Osteoblast (primary cell): Measurements from ENCODE around the gene CLNK. TPM values are rescaled to one million over a fixed set of nuclear protein-coding genes. Genes with fewer than 3 reads are reported as not detected.

Source experiments
- DNase-seq: peaks from one replicate; pipeline ENCODE4 v3.0.0; 2011; ENCODE audit warnings: low spot score, mixed read lengths; ENCODE audit not compliant: insufficient read length; ENCODE audit errors: missing footprints
- H2AFZ ChIP-seq: 2 replicates; pipeline ENCODE4 v1.6.0; 2011; ENCODE audit warnings: mild to moderate bottlenecking, low read length
- H3K27ac ChIP-seq: 2 replicates; pipeline ENCODE4 v1.5.1; 2011; ENCODE audit warnings: mild to moderate bottlenecking, low read depth, low read length, moderate library complexity
- H3K27me3 ChIP-seq: 2 replicates; pipeline ENCODE4 v1.6.0; 2012; ENCODE audit warnings: mild to moderate bottlenecking, control low read depth, inconsistent platforms, low read length, moderate library complexity; ENCODE audit not compliant: insufficient read depth
- H3K36me3 ChIP-seq: 2 replicates; pipeline ENCODE4 v1.5.1; 2011; ENCODE audit warnings: mild to moderate bottlenecking, low read length, control low read depth, moderate library complexity; ENCODE audit not compliant: insufficient read depth
- H3K4me1 ChIP-seq: 2 replicates; pipeline ENCODE4 v1.5.1; 2011; ENCODE audit warnings: mild to moderate bottlenecking, low read length, control low read depth, moderate library complexity; ENCODE audit not compliant: insufficient read depth
- H3K4me2 ChIP-seq: 2 replicates; pipeline ENCODE4 v1.6.0; 2011; ENCODE audit warnings: mild to moderate bottlenecking, low read length; ENCODE audit not compliant: insufficient read depth
- H3K4me3 ChIP-seq: fragments of 200-600 bp; sonication (generic); 3 replicates; pipeline ENCODE4 v1.5.1; 2012; ENCODE audit warnings: mild to moderate bottlenecking, low read length, inconsistent platforms; ENCODE audit not compliant: insufficient read depth
- H3K79me2 ChIP-seq: 2 replicates; pipeline ENCODE4 v1.6.0; 2012; ENCODE audit warnings: mild to moderate bottlenecking, low read length, control low read depth, inconsistent platforms; ENCODE audit not compliant: insufficient read depth
- H3K9me3 ChIP-seq: 2 replicates; pipeline ENCODE4 v1.5.1; 2011; ENCODE audit warnings: low read depth, low read length, control low read depth
- H4K20me1 ChIP-seq: 2 replicates; pipeline ENCODE4 v1.6.0; 2012; ENCODE audit warnings: mild to moderate bottlenecking, low read length, control low read depth; ENCODE audit not compliant: insufficient read depth
- total RNA-seq: library from RNA; depleted of rRNA; stranded (reverse); fragments of >200 nt; gene quantifications from 2 replicates; pipeline ENCODE4 v1.2.3, GENCODE V29; 2012
- TF ChIP-seq, protein P1 (sequence below): IDR thresholded peaks from 2 replicates; pipeline ENCODE4 v1.5.1; 2011; ENCODE audit warnings: mild to moderate bottlenecking, low read depth, low read length, moderate library complexity; ENCODE audit errors: extremely low read depth

Gene CLNK
- total RNA-seq, 1 donor, result not detected

DNA sequence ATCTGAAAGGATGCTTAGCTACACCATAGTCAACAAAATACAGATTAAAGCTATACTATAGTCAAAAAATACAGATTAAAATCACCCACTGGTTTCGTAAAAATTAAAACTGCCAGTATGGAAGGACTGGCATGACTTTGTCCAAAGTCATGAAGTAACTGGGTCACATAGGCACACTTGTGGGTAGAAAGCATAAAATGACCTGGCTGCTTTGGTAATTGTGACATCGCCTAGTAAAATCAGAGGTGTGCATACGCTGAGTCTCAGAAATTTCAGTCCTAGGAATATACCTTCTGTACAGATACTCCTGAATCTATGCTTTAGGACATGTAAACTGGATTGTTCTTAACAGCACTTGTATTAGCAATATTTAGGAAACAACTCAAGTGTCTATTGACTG, 28.1 kb downstream of the CLNK start:
- Histone ChIP-seq H3K4me2 (no peak overlapping the region), H2AFZ (no peak overlapping the region), H3K9me3 (no peaks in the 10 kb centered on the region), H3K79me2 (no peaks in the 10 kb centered on the region), H3K27me3 (no peaks in the 10 kb centered on the region), H3K36me3 (no peaks in the 10 kb centered on the region), H3K4me3 (no peak overlapping the region), H3K27ac (no peak overlapping the region), H4K20me1 (no peaks in the 10 kb centered on the region), H3K4me1 (peaks cover 9% of the 10 kb centered on the region)
- no peak for DNase-seq
- TF ChIP-seq, protein P1, sequence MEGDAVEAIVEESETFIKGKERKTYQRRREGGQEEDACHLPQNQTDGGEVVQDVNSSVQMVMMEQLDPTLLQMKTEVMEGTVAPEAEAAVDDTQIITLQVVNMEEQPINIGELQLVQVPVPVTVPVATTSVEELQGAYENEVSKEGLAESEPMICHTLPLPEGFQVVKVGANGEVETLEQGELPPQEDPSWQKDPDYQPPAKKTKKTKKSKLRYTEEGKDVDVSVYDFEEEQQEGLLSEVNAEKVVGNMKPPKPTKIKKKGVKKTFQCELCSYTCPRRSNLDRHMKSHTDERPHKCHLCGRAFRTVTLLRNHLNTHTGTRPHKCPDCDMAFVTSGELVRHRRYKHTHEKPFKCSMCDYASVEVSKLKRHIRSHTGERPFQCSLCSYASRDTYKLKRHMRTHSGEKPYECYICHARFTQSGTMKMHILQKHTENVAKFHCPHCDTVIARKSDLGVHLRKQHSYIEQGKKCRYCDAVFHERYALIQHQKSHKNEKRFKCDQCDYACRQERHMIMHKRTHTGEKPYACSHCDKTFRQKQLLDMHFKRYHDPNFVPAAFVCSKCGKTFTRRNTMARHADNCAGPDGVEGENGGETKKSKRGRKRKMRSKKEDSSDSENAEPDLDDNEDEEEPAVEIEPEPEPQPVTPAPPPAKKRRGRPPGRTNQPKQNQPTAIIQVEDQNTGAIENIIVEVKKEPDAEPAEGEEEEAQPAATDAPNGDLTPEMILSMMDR, result no peak

- H3K36me3 ChIP-seq, result no peaks in the 10 kb centered on the region
- peaks cover 9% of the 10 kb centered on the region for H3K4me1 ChIP-seq
- no peak overlapping the region for H3K4me2 ChIP-seq
- H3K9me3 ChIP-seq, result no peaks in the 10 kb centered on the region
- no peaks in the 10 kb centered on the region for H3K79me2 ChIP-seq
- no peak for DNase-seq
- H2AFZ ChIP-seq, result no peak overlapping the region
- no peaks in the 10 kb centered on the region for H3K27me3 ChIP-seq
- H3K4me3 ChIP-seq, result no peak overlapping the region
- H3K27ac ChIP-seq, result no peak overlapping the region
- no peaks in the 10 kb centered on the region for H4K20me1 ChIP-seq
- TF ChIP-seq, protein P1, result no peak
These were observed 28.6 kb downstream of the CLNK start for GRCh38 chr4:10655968-10656367.

DNA sequence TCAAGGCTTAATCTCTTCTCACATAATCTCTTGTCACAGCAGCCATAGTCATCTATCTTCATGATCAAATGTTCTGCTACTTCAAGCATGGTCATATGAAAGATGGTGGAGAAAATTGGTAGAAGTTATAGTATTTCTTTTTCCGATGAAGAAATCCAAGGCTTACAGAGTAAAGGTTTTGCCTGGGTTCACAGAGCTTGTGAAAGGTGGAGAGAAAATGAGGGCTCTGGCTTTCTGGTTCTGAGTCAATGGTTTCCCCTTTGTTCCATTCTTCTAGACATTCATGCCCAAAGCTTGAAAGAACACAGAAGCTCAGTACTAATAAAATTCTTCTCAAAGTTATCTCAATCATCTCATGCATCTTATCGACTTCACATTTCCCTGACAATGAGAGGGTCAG, 36.1 kb downstream of the CLNK start:
- Histone ChIP-seq H3K27ac (no peak overlapping the region), H3K9me3 (no peaks in the 10 kb centered on the region), H3K4me3 (no peak overlapping the region), H4K20me1 (no peaks in the 10 kb centered on the region), H3K36me3 (no peaks in the 10 kb centered on the region), H3K4me2 (no peak overlapping the region), H3K4me1 (no peaks in the 10 kb centered on the region), H3K27me3 (no peaks in the 10 kb centered on the region), H3K79me2 (no peaks in the 10 kb centered on the region), H2AFZ (no peak overlapping the region)
- TF ChIP-seq, protein P1, result no peak
- no peak for DNase-seq

DNA sequence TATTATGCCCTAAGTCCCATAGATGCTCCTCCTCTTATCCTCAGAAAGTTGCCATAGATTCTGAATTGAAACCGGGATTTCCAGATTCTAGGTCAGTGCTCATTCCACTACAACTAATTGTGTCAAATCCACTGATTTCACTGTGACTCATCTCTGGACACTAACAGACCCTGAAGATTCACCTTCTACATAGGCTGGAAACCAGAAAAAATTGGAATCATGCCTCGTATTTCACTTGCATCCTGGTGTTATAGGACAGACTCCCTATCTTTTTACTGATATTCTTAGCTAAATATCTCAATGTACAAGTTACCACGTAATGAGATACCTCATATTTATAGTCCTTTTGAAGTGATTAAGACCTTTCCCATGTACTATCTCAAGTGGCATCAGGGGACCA, 36.7 kb downstream of the CLNK start:
- Histone ChIP-seq H3K79me2 (no peaks in the 10 kb centered on the region), H3K36me3 (no peaks in the 10 kb centered on the region), H4K20me1 (no peaks in the 10 kb centered on the region), H3K27ac (no peak overlapping the region), H3K27me3 (no peaks in the 10 kb centered on the region), H3K4me1 (no peaks in the 10 kb centered on the region), H3K4me3 (no peak overlapping the region), H3K9me3 (no peaks in the 10 kb centered on the region), H2AFZ (no peak overlapping the region), H3K4me2 (no peak overlapping the region)
- no peak for DNase-seq
- TF ChIP-seq, protein P1, result no peak
